Measurements from ENCODE around the gene LMLN.
"Not testable (repeated sequence)": the region's sequence is repeated elsewhere in the genome, so short reads cannot be mapped to it uniquely, and the experiment has no call there.

LMLN gene, protein sequence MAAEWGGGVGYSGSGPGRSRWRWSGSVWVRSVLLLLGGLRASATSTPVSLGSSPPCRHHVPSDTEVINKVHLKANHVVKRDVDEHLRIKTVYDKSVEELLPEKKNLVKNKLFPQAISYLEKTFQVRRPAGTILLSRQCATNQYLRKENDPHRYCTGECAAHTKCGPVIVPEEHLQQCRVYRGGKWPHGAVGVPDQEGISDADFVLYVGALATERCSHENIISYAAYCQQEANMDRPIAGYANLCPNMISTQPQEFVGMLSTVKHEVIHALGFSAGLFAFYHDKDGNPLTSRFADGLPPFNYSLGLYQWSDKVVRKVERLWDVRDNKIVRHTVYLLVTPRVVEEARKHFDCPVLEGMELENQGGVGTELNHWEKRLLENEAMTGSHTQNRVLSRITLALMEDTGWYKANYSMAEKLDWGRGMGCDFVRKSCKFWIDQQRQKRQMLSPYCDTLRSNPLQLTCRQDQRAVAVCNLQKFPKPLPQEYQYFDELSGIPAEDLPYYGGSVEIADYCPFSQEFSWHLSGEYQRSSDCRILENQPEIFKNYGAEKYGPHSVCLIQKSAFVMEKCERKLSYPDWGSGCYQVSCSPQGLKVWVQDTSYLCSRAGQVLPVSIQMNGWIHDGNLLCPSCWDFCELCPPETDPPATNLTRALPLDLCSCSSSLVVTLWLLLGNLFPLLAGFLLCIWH

GRCh38 chr3:197959891-197960693 lies at the start of gene LMLN:
Gene LMLN (plus strand): TSS chr3:197960217. CDS start chr3:197960246, 29 bp downstream.
- peak; percentile 78 for DNase-seq (ENCODE audit: low read depth)

DNA sequence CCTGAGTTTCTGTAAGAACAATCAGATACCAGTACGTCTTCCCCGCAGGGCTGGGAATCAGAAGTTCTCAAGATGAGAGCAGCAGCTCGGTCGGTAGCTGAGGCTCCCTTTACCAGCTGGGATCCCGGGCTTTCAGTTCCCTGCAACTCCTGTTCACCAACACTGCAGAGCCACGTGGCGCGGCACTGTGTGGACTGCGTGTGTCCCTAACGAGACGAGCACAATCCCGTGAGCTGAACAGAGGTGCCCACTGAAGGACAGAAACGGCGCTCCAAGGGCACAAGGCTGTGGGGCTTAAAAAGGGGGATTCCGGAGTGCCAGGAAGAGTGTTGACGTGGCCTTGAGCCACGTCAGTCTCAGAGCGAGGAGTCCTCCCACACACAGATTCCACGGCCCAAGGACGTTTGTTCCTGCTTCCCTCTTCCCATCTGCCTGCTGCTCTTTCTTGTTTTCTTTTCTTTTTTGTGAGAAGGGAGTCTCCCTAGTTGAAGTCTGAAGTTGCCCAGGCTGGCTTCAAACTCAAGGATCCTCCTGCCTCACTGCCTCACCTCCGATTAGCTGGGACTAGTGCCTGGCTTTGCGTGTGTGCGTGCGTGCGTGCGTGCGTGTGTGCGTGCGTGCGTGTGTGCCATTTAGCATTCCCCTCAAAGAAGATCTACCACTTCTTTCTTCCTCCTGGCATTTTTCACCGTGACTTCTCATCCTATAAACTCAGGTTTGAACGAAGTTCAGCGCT lies 47.1 kb upstream of the LMLN start:
- DNase-seq (ENCODE audit: low read depth), result no peak

- no peak for DNase-seq (ENCODE audit: low read depth)
Measured at GRCh38 chr3:197913641-197914380, 46.2 kb upstream of the LMLN start.

DNA sequence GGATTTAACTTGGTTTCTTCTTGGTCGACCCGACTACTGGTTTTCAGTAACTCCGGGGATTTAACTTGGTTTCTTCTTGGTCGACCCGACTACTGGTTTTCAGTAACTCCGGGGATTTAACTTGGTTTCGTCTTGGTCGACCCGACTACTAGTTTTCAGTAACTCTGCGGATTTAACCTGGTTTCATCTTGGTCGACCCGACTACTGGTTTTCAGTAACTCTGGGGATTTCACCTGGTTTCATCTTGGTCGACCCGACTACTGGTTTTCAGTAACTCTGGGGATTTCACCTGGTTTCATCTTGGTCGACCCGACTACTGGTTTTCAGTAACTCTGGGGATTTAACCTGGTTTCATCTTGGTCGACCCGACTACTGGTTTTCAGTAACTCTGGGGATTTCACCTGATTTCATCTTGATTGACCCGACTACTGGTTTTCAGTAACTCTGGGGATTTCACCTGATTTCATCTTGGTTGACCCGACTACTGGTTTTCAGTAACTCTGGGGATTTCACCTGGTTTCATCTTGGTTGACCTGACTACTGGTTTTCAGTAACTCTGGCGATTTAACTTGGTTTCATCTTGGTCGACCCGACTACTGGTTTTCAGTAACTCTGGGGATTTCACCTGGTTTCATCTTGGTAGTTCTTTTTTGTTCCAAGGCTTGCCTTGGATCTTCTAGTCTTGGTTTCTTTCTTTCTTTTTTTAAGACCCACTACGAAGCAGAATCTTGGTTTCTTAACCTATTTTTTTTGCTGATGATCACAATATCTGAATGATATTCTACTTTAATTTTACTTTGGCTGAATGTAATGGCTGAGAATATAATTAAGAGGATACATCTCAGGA lies 38.4 kb upstream of the LMLN start:
- DNase-seq (ENCODE audit: low read depth), result not testable (repeated sequence)

DNA sequence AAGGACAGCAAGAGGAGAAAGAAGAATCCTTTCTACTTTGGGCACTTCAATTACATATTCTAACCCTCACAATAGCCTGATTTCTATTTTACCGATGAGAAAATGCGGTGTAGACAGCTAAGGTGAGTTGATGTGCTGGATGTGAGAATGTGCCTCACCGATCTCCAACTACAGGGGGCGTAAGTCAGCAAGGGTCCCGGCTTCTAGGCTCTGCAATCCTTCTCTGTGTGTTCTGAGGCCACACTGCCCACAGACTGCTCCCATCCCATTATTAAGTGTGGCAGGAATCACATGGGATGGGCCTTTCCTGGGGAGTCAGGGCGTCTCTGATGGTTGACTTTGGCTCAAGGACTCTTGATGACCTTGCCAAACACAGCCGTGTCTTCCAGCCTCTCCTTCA lies 33.6 kb upstream of the LMLN start:
- no peak for DNase-seq (ENCODE audit: low read depth)

DNA sequence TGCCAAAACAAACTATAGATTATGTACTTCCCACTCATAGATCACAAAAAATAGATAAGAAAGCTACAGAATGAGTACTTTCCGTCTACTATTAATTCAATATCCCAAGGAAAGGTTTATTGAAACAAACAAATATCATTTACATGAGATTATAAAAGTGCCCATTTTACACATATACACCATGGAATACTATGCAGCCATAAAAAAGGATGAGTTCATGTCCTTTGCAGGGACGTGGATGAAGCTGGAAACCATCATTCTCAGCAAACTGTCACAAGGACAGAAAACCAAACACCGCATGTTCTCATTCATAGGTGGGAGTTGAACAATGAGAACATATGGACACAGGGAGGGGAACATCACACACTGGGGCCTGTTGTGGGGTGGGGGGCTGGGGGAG lies 32.4 kb upstream of the LMLN start:
- DNase-seq (ENCODE audit: low read depth), result not testable (repeated sequence)

DNA sequence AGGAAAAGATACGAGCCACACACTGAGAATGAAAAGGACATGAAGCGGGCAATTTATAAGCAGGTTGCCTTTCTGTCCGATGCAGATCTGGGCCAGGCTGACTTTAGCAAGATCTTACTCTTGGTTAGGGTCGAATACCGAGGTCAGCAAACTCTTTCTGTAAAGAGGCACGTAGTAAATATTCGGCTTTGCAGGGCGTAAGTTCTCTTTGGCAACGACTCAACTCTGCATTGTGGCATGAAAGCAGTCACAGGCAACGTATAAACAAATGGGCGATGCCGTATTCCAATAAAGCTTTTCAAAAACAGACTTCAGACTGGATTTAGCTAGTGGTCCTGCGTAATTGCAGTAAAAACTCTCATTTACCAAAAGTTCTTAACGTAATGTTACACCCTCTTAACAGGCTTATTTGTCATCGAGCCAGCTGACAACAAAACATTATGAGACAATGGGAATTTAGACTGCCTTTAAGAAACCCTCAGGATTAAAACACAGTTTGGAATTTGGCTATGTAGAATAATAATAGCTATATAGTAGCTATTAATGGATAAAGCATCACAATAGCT lies 23.1 kb upstream of the LMLN start:
- no peak for DNase-seq (ENCODE audit: low read depth)

GRCh38 chr3:197940745-197941384 lies 19.2 kb upstream of the LMLN start:
- no peak for DNase-seq (ENCODE audit: low read depth)

- DNase-seq (ENCODE audit: low read depth), result no peak
Measured at GRCh38 chr3:197942956-197943556, 17.0 kb upstream of the LMLN start.

DNA sequence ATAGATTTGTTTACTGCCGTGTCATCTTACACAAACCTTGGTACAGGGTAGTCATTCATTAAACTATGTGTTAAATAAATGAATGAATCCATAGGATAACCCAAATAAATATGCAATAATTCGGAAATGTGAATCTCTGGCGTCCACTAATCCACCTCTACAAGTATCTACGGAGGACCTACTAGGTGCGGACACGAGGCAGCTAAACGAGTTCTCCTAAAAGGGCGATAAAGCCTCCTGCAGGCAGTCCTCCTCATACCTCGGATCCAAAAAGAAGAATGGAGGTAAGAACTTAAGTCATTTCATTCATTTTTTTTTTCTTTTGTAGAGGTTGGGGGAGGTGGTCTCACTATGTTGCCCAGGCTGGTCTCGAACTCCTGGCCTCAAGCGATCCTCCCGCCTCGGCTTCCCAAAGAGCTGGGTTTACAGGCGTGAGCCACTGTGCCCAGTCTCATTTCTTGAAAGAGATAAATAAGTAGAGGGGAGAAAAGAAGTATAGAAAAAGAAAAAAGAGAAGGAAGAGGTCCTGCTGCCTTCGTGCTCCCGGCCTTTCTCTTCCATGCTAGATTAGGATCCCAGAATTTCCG lies 10.7 kb upstream of the LMLN start:
- DNase-seq (ENCODE audit: low read depth), result no peak

GRCh38 chr3:197949778-197950676 lies 10.0 kb upstream of the LMLN start, which contains the start of gene RPL35A:
Gene RPL35A (plus strand): TSS chr3:197950190. CDS start chr3:197950968, 778 bp downstream.
- DNase-seq (ENCODE audit: low read depth), result peak; percentile 75

- no peak for DNase-seq (ENCODE audit: low read depth)
Measured at GRCh38 chr3:197950677-197951061, 9.3 kb upstream of the LMLN start.

GRCh38 chr3:197951392-197951990 lies 8.5 kb upstream of the LMLN start:
- no peak for DNase-seq (ENCODE audit: low read depth)

DNA sequence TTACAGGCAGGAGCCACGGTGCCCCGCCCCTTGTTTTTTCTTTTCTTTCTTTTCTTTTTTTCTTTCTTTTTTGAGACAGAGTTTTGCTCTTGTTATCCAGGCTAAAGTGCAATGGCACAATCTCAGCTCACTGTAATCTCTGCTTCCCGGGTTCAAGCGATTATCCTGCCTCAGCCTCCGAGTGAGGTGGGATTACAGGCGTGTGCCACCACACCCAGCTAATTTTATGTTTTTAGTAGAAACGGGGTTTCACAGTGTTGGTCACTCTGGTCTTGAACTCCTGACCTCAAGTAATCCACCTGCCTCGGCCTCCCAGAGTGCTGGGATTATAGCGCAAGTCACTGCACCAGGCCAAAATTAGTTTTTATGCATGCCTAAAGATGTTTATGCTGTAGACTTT lies 7.6 kb upstream of the LMLN start:
- DNase-seq (ENCODE audit: low read depth), result no peak

GRCh38 chr3:197953325-197953724 lies 6.7 kb upstream of the LMLN start:
- DNase-seq (ENCODE audit: low read depth), result no peak

GRCh38 chr3:197953881-197954280 lies 6.1 kb upstream of the LMLN start:
- DNase-seq (ENCODE audit: low read depth), result no peak

- no peak for DNase-seq (ENCODE audit: low read depth)
Measured at GRCh38 chr3:197955892-197956477, 4.0 kb upstream of the LMLN start.
